ENCODE results near the gene SLFN11.

- TF ChIP-seq CTCF (IDR thresholded peaks at IDR 0.05; ENCODE audit: insufficient read depth, low read length, poor library complexity, severe bottlenecking) (no peak), EZH2phosphoT487 (conservative IDR thresholded peaks at IDR 0.05; ENCODE audit: low read length) (no peak)
Observed at GRCh38 chr17:35315971-35316370, 57.5 kb downstream of the SLFN11 start.
